HepG2 (cell line): Measurements from ENCODE around the gene TMEM129. TPM values are rescaled to one million over a fixed set of nuclear protein-coding genes. Genes with fewer than 3 reads are reported as not detected.

ENCODE experiments used
- ATF5 ChIP-seq: sonication (generic); formaldehyde crosslinking; IDR thresholded peaks from 2 replicates; pipeline ENCODE4 v1.4.0; 2020; ENCODE audit warnings: mild to moderate bottlenecking, low read depth, missing genetic modification reagents
- CREM ChIP-seq, 2 experiments: sonication (generic) in 1 of 2; formaldehyde crosslinking in 1 of 2; IDR thresholded peaks; 2 replicates each; pipeline versions ENCODE4 v1.4.0 to v1.6.1; 2016 to 2020; ENCODE audit warnings: antibody characterized with exemption in 1 of 2, mild to moderate bottlenecking in 1 of 2, missing genetic modification reagents in 1 of 2
- ELF3 ChIP-seq: IDR thresholded peaks from 2 replicates; pipeline ENCODE4 v1.6.1; 2016; ENCODE audit warnings: missing genetic modification reagents, missing compliant biosample characterization
- MXI1 ChIP-seq: IDR thresholded peaks from 3 replicates; pipeline ENCODE4 v1.6.1; 2012; ENCODE audit warnings: low read depth, low read length, inconsistent platforms, borderline replicate concordance
- NFYC ChIP-seq: IDR thresholded peaks from 2 replicates; pipeline ENCODE4 v1.6.1; 2016; ENCODE audit warnings: missing genetic modification reagents, missing compliant biosample characterization
- SAFB2 ChIP-seq: sonication (generic); formaldehyde crosslinking; IDR thresholded peaks from 2 replicates; pipeline ENCODE4 v1.5.1; 2020; ENCODE audit warnings: missing genetic modification reagents, low read depth, mild to moderate bottlenecking, borderline replicate concordance
- STAT6 ChIP-seq: sonication (generic); formaldehyde crosslinking; IDR thresholded peaks from 2 replicates; pipeline ENCODE4 v1.4.0; 2020; ENCODE audit warnings: missing genetic modification reagents, mild to moderate bottlenecking, borderline replicate concordance
- TCF7 ChIP-seq: sonication (generic); IDR thresholded peaks from 2 replicates; pipeline ENCODE4 v1.6.1; 2016; ENCODE audit warnings: antibody characterized with exemption, low read depth
- TEAD3 ChIP-seq: optimal IDR thresholded peaks from 2 replicates; pipeline ENCODE3; 2016; ENCODE audit warnings: borderline replicate concordance
- ZBTB20 ChIP-seq: sonication (generic); formaldehyde crosslinking; IDR thresholded peaks from 2 replicates; pipeline ENCODE4 v1.8.1; 2023; ENCODE audit warnings: missing genetic modification reagents, low read depth, mild to moderate bottlenecking, borderline replicate concordance
- ZNF703 ChIP-seq: sonication (generic); formaldehyde crosslinking; IDR thresholded peaks from 2 replicates; pipeline ENCODE4 v1.5.1; 2020; ENCODE audit warnings: missing genetic modification reagents, mild to moderate bottlenecking, moderate library complexity, borderline replicate concordance
- ZSCAN29 ChIP-seq: sonication (generic); formaldehyde crosslinking; conservative IDR thresholded peaks from 2 replicates; pipeline ENCODE4 v1.4.0; 2020; ENCODE audit warnings: mild to moderate bottlenecking, missing genetic modification reagents
- polyA plus RNA-seq, 8 experiments: library from polyadenylated mRNA; depleted of rRNA in 3 of 8; stranded (reverse) in 7 of 8; unstranded in 1 of 8; fragments of >200 nt; fragmentation: Illumina TruSeq in 4 of 8; extraction: Trizol in 4 of 8; gene quantifications; 2 replicates each; pipeline versions ENCODE4 v1.2.1 to v1.2.3, GENCODE V29; 2011 to 2016; ENCODE audit warnings: low read depth in 4 of 8, missing spikeins in 1 of 8, mixed read lengths in 1 of 8; ENCODE audit not compliant: insufficient read depth in 1 of 8
- total RNA-seq, 5 experiments: library from RNA; depleted of rRNA; stranded (reverse); fragments of >200 nt; fragmentation: Illumina TruSeq; extraction: Trizol; gene quantifications; 2 replicates each; pipeline ENCODE4 v1.2.3, GENCODE V29; 2016; ENCODE audit warnings: low read depth in 1 of 5
- TF ChIP-seq, protein P1 (sequence below): IDR thresholded peaks from 2 replicates; pipeline ENCODE4 v1.6.1; 2016
- TF ChIP-seq, protein P2 (sequence below): IDR thresholded peaks from 2 replicates; pipeline ENCODE4 v1.6.1; 2018; ENCODE audit warnings: missing genetic modification reagents
- TF ChIP-seq, protein P3 (sequence below): sonication (generic); formaldehyde crosslinking; IDR thresholded peaks from 2 replicates; pipeline ENCODE4 v1.8.1; 2022; ENCODE audit warnings: low read depth, mild to moderate bottlenecking, missing genetic modification reagents
- TF ChIP-seq, protein P4 (sequence below): sonication (generic); formaldehyde crosslinking; IDR thresholded peaks from 2 replicates; pipeline ENCODE4 v1.9.0; 2022; ENCODE audit warnings: low read depth, missing genetic modification reagents
- TF ChIP-seq, protein P5 (sequence below): sonication (generic); formaldehyde crosslinking; IDR thresholded peaks from 2 replicates; pipeline ENCODE4 v1.8.0; 2022; ENCODE audit warnings: mild to moderate bottlenecking, missing genetic modification reagents, moderate library complexity

Gene TMEM129
- total and polyA plus RNA-seq, 2 of the 13 experiments (the other 11 are each of a cell fraction or from before 2014, with no cell fraction given), result 19.0 to 25.8 TPM

- no peak for TF ChIP-seq CREM (IDR thresholded peaks at IDR 0.05)
- no peak for TF ChIP-seq CREM (CRISPR knock-in tag; IDR thresholded peaks at IDR 0.05)
- TF ChIP-seq MXI1, result no peak; the same call in 2 of the 3 replicates
- no peak for TF ChIP-seq ZNF703 (CRISPR knock-in tag)
- TF ChIP-seq, protein P1, sequence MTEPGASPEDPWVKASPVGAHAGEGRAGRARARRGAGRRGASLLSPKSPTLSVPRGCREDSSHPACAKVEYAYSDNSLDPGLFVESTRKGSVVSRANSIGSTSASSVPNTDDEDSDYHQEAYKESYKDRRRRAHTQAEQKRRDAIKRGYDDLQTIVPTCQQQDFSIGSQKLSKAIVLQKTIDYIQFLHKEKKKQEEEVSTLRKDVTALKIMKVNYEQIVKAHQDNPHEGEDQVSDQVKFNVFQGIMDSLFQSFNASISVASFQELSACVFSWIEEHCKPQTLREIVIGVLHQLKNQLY (CRISPR knock-in tag), result no peak
- no peak for TF ChIP-seq ATF5 (CRISPR knock-in tag)
- TF ChIP-seq ZSCAN29 (CRISPR knock-in tag), result no peak
- TF ChIP-seq, protein P2, sequence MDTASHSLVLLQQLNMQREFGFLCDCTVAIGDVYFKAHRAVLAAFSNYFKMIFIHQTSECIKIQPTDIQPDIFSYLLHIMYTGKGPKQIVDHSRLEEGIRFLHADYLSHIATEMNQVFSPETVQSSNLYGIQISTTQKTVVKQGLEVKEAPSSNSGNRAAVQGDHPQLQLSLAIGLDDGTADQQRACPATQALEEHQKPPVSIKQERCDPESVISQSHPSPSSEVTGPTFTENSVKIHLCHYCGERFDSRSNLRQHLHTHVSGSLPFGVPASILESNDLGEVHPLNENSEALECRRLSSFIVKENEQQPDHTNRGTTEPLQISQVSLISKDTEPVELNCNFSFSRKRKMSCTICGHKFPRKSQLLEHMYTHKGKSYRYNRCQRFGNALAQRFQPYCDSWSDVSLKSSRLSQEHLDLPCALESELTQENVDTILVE (CRISPR knock-in tag), result no peak
- peak; percentile 29 for TF ChIP-seq TEAD3 (CRISPR knock-in tag)
- TF ChIP-seq STAT6 (CRISPR knock-in tag), result no peak
- TF ChIP-seq, protein P3, sequence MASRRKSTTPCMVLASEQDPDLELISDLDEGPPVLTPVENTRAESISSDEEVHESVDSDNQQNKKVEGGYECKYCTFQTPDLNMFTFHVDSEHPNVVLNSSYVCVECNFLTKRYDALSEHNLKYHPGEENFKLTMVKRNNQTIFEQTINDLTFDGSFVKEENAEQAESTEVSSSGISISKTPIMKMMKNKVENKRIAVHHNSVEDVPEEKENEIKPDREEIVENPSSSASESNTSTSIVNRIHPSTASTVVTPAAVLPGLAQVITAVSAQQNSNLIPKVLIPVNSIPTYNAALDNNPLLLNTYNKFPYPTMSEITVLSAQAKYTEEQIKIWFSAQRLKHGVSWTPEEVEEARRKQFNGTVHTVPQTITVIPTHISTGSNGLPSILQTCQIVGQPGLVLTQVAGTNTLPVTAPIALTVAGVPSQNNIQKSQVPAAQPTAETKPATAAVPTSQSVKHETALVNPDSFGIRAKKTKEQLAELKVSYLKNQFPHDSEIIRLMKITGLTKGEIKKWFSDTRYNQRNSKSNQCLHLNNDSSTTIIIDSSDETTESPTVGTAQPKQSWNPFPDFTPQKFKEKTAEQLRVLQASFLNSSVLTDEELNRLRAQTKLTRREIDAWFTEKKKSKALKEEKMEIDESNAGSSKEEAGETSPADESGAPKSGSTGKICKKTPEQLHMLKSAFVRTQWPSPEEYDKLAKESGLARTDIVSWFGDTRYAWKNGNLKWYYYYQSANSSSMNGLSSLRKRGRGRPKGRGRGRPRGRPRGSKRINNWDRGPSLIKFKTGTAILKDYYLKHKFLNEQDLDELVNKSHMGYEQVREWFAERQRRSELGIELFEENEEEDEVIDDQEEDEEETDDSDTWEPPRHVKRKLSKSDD, result no peak
- no peak for TF ChIP-seq TCF7
- 0 out of 2 replicates have a peak, but pooled peaks have one; percentile 19 for TF ChIP-seq ELF3
- TF ChIP-seq SAFB2 (CRISPR knock-in tag), result no peak
- TF ChIP-seq NFYC, result no peak
- no peak for TF ChIP-seq ZBTB20 (CRISPR knock-in tag)
- TF ChIP-seq, protein P4, sequence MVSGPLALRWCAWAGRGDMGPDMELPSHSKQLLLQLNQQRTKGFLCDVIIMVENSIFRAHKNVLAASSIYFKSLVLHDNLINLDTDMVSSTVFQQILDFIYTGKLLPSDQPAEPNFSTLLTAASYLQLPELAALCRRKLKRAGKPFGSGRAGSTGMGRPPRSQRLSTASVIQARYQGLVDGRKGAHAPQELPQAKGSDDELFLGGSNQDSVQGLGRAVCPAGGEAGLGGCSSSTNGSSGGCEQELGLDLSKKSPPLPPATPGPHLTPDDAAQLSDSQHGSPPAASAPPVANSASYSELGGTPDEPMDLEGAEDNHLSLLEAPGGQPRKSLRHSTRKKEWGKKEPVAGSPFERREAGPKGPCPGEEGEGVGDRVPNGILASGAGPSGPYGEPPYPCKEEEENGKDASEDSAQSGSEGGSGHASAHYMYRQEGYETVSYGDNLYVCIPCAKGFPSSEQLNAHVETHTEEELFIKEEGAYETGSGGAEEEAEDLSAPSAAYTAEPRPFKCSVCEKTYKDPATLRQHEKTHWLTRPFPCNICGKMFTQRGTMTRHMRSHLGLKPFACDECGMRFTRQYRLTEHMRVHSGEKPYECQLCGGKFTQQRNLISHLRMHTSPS (CRISPR knock-in tag), result peak; percentile 18; the same call in 1 of the 2 replicates
- TF ChIP-seq, protein P5, sequence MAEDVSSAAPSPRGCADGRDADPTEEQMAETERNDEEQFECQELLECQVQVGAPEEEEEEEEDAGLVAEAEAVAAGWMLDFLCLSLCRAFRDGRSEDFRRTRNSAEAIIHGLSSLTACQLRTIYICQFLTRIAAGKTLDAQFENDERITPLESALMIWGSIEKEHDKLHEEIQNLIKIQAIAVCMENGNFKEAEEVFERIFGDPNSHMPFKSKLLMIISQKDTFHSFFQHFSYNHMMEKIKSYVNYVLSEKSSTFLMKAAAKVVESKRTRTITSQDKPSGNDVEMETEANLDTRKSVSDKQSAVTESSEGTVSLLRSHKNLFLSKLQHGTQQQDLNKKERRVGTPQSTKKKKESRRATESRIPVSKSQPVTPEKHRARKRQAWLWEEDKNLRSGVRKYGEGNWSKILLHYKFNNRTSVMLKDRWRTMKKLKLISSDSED (CRISPR knock-in tag), result no peak
Measured at GRCh38 chr4:1726146-1726934, 5.2 kb upstream of the TMEM129 start (continued).
